Fibroblast of lung (primary cell): ENCODE measurements around the gene DLGAP1. TPM values are rescaled to one million over a fixed set of nuclear protein-coding genes. Genes with fewer than 3 reads are reported as not detected.

Source experiments
- DNase-seq, 2 donors: peaks; one replicate each; pipeline versions ENCODE4 v3.0.0 to v3.0.0-alpha.2; 2010; ENCODE audit warnings: low read depth in 2 of 2
- H2AFZ ChIP-seq: 2 replicates; pipeline ENCODE4 v1.5.1; 2012; ENCODE audit warnings: low read length, control low read depth, inconsistent platforms
- H3K27ac ChIP-seq: 2 replicates; pipeline ENCODE4 v1.5.1; 2011; ENCODE audit warnings: low read length, control low read depth; ENCODE audit not compliant: insufficient read depth
- H3K27me3 ChIP-seq: 2 replicates; pipeline ENCODE4 v1.5.1; 2011; ENCODE audit warnings: mild to moderate bottlenecking, low read length; ENCODE audit not compliant: control insufficient read depth, insufficient read depth
- H3K36me3 ChIP-seq: 2 replicates; pipeline ENCODE4 v1.5.1; 2011; ENCODE audit warnings: low read length; ENCODE audit not compliant: control insufficient read depth, insufficient read depth
- H3K4me1 ChIP-seq: 2 replicates; pipeline ENCODE4 v1.5.1; 2011; ENCODE audit warnings: low read length; ENCODE audit not compliant: control insufficient read depth, insufficient read depth; ENCODE audit errors: extremely low read depth
- H3K4me2 ChIP-seq: 2 replicates; pipeline ENCODE4 v1.5.1; 2011; ENCODE audit warnings: low read length, control low read depth; ENCODE audit not compliant: insufficient read depth; ENCODE audit errors: extremely low read depth
- H3K4me3 ChIP-seq, 4 experiments: fragments of 200-600 bp in 1 of 4; sonication (generic) in 1 of 4; replicated peaks in 1 of 4; 2 replicates each; pipeline ENCODE4 v1.5.1; 2011 to 2016; ENCODE audit warnings: low read length in 4 of 4, low read depth in 3 of 4, mild to moderate bottlenecking in 3 of 4, control low read depth in 2 of 4, inconsistent platforms in 1 of 4, mixed read lengths in 1 of 4; ENCODE audit not compliant: insufficient read depth in 1 of 4; ENCODE audit errors: control extremely low read depth in 1 of 4
- H3K79me2 ChIP-seq: 2 replicates; pipeline ENCODE4 v1.5.1; 2012; ENCODE audit warnings: mild to moderate bottlenecking, low read length, inconsistent platforms; ENCODE audit not compliant: control insufficient read depth, insufficient read depth
- H3K9ac ChIP-seq: 2 replicates; pipeline ENCODE4 v1.5.1; 2011; ENCODE audit warnings: mild to moderate bottlenecking, low read length, control low read depth; ENCODE audit not compliant: insufficient read depth
- H3K9me3 ChIP-seq: 2 replicates; pipeline ENCODE4 v1.5.1; 2012; ENCODE audit warnings: low read depth, low read length; ENCODE audit not compliant: control insufficient read depth, insufficient read depth
- H4K20me1 ChIP-seq: 2 replicates; pipeline ENCODE4 v1.5.1; 2011; ENCODE audit warnings: low read length; ENCODE audit not compliant: control insufficient read depth, insufficient read depth; ENCODE audit errors: extremely low read depth
- EZH2 ChIP-seq: IDR thresholded peaks from 2 replicates; pipeline ENCODE4 v1.5.1; 2012; ENCODE audit warnings: low read length, control low read depth, mild to moderate bottlenecking; ENCODE audit errors: missing control alignments
- polyA plus RNA-seq, 2 donors: library from polyadenylated mRNA; depleted of rRNA in 1 of 2; stranded (reverse) in 1 of 2; unstranded in 1 of 2; fragments of >200 nt; gene quantifications; 2 replicates each; pipeline ENCODE4 v1.2.1, GENCODE V29; 2011 to 2012; ENCODE audit warnings: missing spikeins in 1 of 2
- total RNA-seq: library from RNA; depleted of rRNA; stranded (reverse); fragments of >200 nt; gene quantifications from 2 replicates; pipeline ENCODE4 v1.2.1, GENCODE V29; 2014
- TF ChIP-seq, protein P1 (sequence below), 2 donors: IDR thresholded peaks in 1 of 2; conservative IDR thresholded peaks in 1 of 2; 1 replicate in 1 of 2; 2 replicates in 1 of 2; pipeline ENCODE4 v1.5.1; 2011 to 2012; ENCODE audit warnings: low read length in 2 of 2, control low read depth in 1 of 2, inconsistent platforms in 1 of 2, low read depth in 1 of 2, mild to moderate bottlenecking in 1 of 2

DLGAP1 gene
- total and polyA plus RNA-seq, 2 donors (not counting 1 experiment from before 2014, with no cell fraction given), result 0.16 to 0.17 TPM

DNA sequence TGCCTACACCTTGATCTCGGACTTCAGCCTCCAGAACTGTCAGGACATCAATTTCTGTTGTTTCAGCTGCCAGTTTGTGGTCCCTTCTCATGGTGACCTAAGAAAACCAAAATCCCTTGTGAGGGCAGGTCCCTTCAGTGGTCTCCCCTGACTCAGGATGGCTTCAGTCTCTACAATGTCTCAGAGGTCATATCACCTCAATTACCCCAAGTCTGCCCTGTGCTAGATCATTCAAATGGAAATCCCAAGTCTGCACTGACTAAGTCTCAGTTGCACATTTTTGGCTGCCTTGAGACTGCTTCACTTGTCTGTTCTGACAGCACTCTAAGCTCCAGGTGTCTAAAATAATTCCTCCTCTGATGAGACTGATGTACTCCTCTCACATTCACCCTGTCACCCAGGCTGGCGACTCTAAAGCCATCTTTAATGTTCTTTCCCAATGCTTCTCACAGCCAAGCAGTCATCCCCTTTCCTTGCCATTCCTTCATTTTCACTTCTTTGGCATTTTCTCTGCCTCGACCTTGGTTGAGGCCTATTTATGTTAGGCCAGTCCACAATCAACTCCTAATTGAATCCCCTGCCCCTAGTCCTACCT is 470.8 kb downstream of the DLGAP1 start:
- Histone ChIP-seq H3K4me2 (no peak overlapping the region), H3K9ac (no peak overlapping the region), H2AFZ (no peak overlapping the region)

DNA sequence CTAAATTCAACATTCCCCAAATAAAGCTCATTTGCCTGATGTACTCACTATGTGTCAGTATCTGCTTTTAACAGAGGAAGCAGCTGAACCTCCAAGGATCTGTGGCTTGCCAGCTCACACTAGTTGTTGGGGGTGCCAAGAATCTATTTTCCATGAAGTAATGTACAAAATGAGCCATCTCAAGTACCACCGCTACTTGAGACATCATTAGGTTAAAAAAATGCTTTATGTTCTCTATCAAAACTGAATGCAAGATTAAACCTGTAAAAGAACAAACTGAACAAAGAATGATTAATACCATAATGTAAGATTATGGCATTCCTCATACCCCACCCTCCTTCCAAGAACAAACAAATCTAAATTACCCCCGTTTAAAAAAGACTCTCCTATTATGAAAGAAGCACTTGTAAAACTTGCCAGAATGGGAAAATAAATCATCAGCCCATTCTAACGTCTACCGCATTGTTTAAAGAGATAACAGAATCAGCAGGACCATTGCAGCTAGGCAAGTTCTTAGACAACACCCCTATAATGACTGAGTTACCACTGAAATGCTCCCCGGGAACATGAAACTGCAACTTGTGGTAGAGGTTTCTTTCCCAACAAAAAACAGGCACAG is 471.6 kb downstream of the DLGAP1 start:
- Histone ChIP-seq H4K20me1 (no peaks in the 10 kb centered on the region), H3K4me1 (peaks cover 8% of the 10 kb centered on the region), H3K9ac (no peak overlapping the region), H3K9me3 (no peaks in the 10 kb centered on the region), H3K27me3 (no peaks in the 10 kb centered on the region), H3K79me2 (no peaks in the 10 kb centered on the region), H3K4me2 (no peak overlapping the region), H3K36me3 (no peaks in the 10 kb centered on the region), H3K27ac (no peak overlapping the region), H2AFZ (no peak overlapping the region), H3K4me3 (no peak overlapping the region)
- peak; percentile 81 to 98 for DNase-seq
- TF ChIP-seq, protein P1, sequence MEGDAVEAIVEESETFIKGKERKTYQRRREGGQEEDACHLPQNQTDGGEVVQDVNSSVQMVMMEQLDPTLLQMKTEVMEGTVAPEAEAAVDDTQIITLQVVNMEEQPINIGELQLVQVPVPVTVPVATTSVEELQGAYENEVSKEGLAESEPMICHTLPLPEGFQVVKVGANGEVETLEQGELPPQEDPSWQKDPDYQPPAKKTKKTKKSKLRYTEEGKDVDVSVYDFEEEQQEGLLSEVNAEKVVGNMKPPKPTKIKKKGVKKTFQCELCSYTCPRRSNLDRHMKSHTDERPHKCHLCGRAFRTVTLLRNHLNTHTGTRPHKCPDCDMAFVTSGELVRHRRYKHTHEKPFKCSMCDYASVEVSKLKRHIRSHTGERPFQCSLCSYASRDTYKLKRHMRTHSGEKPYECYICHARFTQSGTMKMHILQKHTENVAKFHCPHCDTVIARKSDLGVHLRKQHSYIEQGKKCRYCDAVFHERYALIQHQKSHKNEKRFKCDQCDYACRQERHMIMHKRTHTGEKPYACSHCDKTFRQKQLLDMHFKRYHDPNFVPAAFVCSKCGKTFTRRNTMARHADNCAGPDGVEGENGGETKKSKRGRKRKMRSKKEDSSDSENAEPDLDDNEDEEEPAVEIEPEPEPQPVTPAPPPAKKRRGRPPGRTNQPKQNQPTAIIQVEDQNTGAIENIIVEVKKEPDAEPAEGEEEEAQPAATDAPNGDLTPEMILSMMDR (conservative IDR thresholded peaks at IDR 0.05 in 1 of 2, IDR thresholded peaks at IDR 0.05 in 1 of 2; ENCODE audit: low read depth in 1 of 2, low read length in 2 of 2), result no peak
- no peak for TF ChIP-seq EZH2

More for the DNA sequence above, 470.8 kb downstream of the DLGAP1 start:
- peaks cover 8% of the 10 kb centered on the region for H3K4me1 ChIP-seq
- no peak overlapping the region for H3K4me3 ChIP-seq
- peak in 1 of 2 donors; percentile 41 for DNase-seq
- H3K79me2 ChIP-seq, result no peaks in the 10 kb centered on the region
- no peaks in the 10 kb centered on the region for H3K27me3 ChIP-seq
- no peak for TF ChIP-seq EZH2
- TF ChIP-seq, protein P1 (conservative IDR thresholded peaks at IDR 0.05 in 1 of 2, IDR thresholded peaks at IDR 0.05 in 1 of 2; ENCODE audit: low read depth in 1 of 2, low read length in 2 of 2), result no peak
- H3K9me3 ChIP-seq, result no peaks in the 10 kb centered on the region
- H4K20me1 ChIP-seq, result no peaks in the 10 kb centered on the region
- no peaks in the 10 kb centered on the region for H3K36me3 ChIP-seq
- peak overlapping the region; percentile 40 for H3K27ac ChIP-seq

DNA sequence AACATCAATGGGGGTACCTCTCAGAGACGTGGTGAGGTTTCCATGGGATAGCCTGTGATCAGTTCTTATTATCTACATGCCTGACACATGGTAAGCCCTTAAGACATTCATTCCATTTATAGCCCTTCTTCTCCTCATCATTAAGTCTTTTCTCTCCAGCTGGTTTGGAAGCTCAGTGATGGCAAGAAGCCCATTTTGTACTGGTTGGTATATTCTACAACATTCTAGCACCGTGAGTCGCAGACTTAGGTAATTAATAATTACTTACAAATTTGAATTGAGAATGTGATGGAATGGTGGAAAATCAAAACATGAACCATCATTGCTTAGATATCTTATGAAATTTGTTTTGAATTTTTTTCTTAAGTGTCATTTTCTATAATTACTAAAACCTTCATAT is 472.6 kb downstream of the DLGAP1 start:
- Histone ChIP-seq H3K4me2 (no peak overlapping the region), H3K9ac (no peak overlapping the region), H3K79me2 (no peaks in the 10 kb centered on the region), H3K27ac (no peak overlapping the region), H3K27me3 (no peaks in the 10 kb centered on the region), H2AFZ (no peak overlapping the region), H3K9me3 (no peaks in the 10 kb centered on the region), H3K36me3 (no peaks in the 10 kb centered on the region), H4K20me1 (no peaks in the 10 kb centered on the region), H3K4me1 (peaks cover 8% of the 10 kb centered on the region), H3K4me3 (no peak overlapping the region)
- no peak for TF ChIP-seq EZH2
- TF ChIP-seq, protein P1 (conservative IDR thresholded peaks at IDR 0.05 in 1 of 2, IDR thresholded peaks at IDR 0.05 in 1 of 2; ENCODE audit: low read depth in 1 of 2, low read length in 2 of 2), result no peak
- peak; percentile 30 to 63 for DNase-seq
